SKM-1 (cell line): ENCODE measurements around the gene HSDL1.

Experiments
- DNase-seq: peaks from one replicate; lab custom pipeline; 2025; ENCODE audit not compliant: unreplicated experiment; lab: John Stamatoyannopoulos, UW

HSDL1 gene

DNA sequence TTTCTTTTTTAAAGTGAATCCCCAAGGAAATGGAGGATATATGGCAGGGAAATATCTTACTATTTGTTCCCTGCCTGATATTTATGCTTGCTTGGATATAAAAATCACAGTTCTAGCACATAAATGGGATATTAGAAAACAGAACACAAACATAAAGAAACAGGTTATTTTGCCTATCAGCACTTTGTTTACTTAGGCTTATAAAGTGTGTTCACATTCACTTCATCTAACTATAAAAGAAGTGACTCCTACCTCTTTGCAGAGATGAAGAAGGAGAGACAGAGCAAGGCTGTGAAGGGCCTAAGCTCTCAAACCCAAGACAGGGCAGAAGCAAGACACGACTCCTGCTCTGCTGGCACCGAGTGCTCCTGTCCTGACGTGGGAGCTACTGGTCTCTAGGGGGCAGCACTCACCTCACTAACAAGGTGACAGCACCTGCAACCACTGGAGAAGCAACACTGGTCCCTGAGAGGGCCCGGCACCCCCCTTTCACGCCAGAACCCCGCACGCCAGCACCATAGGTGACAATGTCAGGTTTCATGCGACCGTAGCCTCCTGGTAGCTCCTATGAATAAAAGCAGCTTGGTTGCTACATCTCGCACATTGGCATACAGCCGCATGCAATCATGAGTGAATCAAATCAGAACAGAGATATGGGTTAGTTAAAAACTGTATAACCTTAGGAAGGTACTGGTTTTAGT lies 60.3 kb downstream of the HSDL1 start:
- DNase-seq, result peak; percentile 55

DNA sequence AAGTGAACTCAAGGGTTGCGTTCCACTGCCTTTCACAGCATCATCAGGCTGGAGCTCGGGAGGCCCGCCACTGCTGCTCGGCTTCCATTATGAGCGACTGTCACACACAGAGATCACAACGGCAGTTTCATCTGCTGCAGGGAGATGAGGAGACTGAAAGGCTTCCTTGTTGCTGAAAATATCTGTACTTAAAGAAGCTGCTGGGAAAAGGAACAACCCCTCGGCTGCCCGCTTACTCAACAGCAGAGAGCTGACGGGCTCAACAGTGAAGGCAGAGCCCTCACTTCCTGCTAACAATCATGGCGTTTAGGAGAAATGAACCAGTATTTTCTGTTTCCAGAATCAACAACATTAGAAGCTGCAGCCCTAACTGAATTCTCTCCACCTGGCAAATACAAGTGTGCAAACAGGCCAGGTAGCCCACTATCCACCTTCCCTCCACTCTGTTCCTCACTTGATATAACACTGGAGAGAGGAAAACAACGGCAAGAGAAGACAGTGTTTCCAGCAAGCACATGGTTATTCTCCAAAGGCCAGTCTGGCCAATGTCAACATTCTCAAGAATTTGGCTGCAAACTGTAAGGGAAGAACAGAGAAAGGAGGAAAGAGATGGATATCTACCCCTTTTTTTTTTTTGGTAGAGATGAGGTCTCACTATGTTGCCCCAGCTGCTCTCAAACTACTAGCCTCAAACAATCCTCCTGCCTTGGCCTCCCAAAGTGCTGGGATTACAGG lies 62.0 kb downstream of the HSDL1 start:
- DNase-seq, result no peak

DNA sequence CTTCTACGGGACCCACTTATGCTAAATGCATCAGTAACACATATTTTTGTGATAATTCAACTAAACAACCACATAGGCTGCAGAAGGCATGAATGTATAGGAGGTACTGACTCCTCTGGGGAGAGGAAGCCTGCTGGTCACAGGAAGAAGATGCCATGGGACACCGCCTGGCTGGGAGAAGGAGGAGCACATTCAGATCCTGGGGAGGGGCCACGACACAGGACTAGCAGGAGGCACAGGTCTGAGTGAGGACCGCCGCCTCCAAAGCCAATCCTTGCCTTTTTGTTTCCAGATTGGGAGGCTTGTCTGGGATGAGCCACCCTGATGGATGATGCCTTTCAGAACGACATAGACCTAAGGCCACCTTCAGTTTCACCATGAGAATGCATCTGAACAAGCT lies 62.9 kb downstream of the HSDL1 start:
- DNase-seq, result no peak

DNA sequence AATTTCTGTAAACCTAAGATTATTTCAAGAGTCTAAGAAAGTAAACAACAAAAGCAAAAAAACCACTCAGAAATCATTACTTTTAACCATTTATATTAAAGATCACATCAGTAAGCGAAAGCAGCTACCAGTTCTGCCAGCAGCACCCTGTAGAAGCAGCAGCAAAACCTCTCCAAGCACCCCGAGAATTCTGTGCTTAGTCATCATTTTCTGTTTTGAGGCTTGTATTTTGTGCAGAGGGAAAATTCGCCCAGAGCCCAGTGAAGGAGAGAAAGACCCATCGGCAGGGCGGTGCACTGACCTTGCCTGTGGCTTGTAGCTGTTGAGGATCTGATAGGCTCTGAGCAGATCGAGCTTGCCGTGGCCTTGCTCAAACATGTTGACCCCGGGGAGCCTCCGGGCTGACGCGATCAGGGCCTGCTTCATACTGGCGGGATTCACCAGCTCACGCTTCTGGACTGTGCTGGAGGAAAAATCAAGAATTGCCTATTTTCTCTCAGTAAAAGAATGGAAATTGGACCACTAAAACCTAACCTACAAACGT lies 63.5 kb downstream of the HSDL1 start:
- DNase-seq, result no peak

DNA sequence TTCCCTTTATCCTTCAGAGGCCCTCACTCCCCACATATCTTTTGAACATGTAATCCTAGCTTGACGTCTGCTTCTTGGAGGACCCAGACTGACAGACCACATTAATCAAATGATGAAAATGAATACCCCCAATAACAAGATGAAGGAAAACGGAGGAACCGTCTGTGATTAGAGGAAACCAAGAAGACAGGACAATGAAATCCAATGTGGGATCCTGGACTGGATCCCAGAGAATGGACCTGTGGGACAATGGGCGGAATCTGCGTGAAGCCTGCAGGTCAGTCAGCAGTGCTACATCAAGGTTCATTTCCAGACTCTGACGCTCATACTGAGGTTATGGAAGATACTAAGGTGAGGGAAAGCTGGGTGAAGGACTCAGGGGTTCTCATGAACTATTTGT lies 64.2 kb downstream of the HSDL1 start:
- no peak for DNase-seq

DNA sequence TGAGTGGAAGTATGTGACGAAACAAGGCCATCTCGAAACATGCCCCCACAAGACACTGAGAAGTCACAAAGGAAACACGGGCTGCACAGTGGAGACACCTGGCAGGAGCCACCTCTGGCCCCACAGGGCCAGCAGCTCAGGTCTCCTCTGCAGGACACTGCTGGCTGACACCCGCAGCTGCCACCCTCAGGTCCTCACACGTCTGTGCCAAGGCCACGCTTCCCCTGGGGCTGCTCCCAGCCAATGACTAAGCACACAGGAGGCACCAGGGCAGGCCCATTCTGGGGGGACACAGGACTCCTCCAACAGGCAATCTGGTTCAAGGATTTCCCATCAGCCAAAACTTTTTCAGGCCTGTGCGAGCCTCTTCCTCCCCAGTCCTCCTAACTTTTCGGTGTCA lies 64.6 kb downstream of the HSDL1 start:
- no peak for DNase-seq

DNA sequence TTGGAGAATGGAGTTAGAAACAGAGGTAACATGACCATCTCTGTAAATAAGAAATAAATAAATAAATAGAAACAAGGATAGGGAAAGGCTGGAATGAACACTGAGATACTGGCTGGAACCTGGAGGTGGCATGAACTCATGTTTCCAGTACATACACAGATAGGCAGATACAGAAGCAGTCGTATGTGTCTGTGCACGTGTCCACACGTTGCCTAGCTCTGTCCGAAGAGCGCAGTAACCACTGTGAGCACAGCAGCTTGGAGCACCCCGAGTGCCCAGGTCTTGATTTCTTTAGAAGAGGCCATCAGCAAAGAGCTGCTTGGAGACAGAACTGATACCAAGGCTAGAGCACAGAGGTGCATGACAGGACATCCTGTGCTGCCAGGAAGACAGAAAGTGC lies 65.3 kb downstream of the HSDL1 start:
- DNase-seq, result no peak

DNA sequence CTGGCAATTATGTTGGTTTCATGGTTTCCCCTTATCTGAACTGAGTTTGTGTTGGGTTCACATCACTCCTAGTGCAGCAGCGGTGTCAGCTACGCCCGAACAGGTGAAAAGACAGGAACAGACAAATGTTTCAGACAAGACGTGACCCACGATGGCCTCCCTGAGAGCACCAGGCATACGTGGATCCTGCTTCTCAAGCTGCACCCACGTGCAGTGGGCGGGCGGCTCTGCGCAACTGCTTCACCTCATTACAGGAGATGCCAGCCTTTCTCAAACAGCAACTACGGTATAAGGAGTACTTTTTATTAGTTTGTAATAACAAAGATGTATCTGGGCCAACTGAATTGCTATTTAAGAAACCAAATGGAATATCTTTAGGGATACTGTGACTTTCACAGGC lies 69.6 kb downstream of the HSDL1 start:
- DNase-seq, result no peak

DNA sequence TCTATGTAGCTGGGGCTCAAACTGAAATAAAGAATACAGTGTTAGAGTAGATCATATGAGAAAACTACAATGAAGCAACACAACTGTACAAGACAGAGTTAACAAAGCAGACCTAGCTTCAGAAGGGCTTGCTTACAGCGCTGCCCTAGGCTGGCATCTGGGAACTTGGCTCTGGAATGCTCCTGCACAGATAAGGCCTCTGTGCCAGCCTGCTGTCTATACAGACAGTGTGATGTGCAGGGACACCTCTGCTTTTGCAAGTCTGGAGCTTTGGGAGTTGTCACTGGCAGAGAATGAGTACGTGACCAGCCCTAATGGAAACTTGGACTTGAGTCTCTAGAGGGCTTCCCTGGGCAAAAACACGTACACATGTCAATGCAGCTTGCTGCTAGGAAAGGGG lies 70.3 kb downstream of the HSDL1 start:
- no peak for DNase-seq
